Ecto neural progenitor cell (in vitro differentiated cells): ENCODE data around the gene PRKCB.

Experiments used
- DNase-seq: peaks from one replicate; pipeline ENCODE4 v3.0.0-alpha.2; 2018; ENCODE audit warnings: low spot score

The PRKCB gene

DNA sequence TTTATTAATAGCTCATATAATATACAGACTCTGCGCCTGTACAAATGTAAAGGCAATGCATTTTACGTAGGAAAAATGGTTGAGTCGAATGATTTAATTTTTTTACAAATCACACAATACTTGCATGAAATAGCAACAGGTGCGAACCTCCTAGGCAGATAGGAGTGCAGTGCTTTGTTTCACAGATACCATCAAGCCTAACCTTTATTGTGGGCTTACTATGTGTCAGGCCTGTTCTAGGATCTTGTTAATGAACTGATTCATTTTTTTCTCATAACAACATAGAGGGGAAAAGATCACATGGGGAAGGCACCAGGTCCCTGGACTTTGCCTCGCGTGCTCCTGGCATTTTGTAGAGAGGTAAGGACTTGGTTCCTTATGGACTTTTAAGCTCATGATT is 107.8 kb downstream of the PRKCB start:
- DNase-seq = no peak

DNA sequence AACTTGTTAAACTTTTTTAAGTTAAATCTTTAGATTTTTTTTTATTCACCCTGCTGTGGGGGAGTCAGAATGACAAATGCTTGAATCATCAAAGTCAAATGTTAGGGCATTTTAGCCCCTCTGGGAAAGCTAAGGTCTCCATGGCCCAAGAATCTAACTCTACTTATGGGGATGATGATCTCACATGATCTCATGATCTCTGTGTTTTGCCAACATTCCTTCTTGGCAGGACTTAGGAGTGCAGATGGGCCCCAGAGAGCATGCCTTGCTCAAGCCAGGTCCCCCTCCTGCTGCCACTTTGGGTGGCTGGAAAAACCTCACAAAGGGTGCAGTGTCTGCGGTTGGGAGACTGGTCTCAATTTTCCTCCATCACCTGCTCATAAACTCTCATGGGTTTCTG is 108.6 kb downstream of the PRKCB start:
- no peak for DNase-seq

DNA sequence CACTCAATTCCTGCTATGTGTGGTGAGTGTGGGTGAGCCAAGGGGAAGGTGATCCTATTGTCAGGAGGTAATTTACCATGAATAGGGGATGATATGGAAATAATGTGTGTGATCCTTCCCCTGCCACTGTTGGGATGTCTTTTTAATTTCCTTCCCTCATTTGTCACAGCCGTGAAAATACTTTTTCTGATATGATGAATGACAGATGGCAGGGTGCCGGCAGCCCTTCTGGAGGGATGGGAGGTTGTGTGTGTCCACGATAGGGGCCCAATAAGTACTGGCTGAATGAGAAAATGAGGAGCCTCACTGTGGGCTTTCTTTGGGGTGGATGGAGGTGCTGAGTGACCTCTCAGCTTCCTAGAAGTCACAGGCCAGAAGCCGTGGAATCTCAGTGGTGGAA is 109.5 kb downstream of the PRKCB start:
- no peak for DNase-seq

DNA sequence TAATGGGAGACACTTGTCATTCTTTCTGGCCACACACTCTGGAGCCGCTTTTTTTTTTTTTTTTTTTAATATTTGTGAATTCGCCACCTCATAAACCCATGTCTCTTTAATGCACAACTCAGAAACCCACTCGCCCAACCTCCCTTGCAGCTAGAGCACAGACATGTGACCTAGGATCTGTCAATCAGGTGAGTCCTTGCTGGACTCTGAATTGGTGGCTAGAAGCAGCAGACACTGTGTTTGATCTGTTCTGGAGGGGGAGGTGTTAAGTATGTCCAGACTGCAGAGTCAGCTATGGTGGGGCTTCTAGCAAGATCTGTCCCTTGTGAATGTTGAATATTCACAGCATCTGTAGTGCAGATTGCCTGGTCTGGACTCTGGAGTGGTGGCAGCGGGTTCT is 112.1 kb downstream of the PRKCB start:
- DNase-seq = no peak

DNA sequence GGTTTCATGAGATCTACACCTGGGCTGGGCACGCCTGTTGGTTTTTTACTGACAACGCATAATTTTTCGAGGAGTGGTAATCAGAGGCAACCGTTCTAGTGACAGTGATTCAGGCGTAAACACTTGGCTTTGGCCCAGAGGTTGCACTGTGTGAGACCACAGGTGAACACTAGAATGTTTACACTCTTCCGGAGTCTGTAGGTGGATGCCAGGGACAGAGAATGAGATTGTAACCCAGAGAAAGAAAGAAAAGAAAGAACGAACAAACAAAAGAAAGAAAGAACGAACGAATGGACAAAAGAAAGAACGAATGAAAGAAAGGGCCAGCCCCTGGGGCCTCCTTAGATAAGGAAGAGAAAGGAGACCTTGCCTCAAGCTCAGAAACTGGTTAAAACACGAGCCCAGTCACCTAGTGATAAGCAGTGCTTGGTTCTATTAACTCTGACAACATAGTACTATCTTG is 113.2 kb downstream of the PRKCB start:
- no peak for DNase-seq

DNA sequence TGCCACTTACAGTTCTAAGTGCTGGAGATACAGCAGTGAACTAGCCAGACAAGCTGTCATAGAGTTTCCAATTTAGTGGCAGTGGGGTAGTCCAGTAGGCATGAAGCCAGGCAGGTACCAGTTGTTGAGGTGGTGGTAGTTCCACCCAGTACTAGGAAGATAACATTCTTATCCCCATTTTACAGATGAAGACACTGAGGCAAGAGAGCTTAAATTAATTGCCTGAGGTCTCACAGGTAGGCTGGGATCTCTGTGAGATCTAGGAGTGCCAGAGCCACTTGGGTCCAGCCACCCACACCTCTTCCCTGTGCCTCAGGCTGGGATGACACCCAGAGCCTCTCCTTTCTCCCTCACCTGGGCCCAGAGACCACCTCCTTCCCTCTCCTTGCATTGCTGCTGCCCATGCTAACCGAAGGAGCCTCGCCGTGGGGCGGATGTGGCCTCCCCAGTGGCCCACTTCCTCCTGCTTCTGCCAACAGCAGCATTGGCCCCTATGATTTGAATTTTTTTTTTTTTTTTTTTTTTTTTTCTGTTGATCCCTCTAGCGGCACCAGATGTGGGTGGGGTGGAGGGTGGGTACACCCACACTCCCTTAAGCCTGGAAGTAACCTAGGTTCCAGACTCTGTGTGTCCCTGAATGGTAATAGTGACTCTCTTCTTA is 114.0 kb downstream of the PRKCB start:
- DNase-seq = no peak

DNA sequence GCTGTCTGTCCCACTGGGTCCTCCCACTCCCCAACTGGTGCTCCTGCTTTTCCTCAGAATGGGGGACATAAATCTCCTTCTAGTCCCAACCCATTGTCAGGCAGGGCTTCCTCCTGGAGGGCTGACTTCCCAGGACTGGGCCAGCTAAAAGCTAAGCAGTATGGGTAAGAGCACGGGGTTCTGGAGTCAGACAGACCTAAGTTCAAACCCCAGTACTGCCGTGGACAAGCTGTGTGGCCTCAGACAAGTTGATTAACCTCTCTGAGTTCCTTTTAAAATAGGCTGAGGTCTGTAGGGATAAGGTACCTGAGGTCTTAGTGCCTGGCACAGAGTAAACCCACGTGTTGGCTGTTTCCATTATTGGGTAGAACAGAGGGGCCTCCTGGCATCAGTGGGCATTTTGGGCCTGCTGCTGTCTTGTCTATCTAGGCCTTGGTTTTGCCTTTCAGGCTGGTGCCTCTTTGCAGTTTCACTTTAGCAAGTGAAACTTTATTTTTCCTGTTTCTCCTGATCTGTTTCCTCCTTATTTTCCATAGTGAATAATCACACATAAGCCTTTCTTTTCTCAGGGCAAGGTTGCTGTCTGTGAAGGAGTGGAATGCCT is 114.6 kb downstream of the PRKCB start:
- DNase-seq = no peak

DNA sequence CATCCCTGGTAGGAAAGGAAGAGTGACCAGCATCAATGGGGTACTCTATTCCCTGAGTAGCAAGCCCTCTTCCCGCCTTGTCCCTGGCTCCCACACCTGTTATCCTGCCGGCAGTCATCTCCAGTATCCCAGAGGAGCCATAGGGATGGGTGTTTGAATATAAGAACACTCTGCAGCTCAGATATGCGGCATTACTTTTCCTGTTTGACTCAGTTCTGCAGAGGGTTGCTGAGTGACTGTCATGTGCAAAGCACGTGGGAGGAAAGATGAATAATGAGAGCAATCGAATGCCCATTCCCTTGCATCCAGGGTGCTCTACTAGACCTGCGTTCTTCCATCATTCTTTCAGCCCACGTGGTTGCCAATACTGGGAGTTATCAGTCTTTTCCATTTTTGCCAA is 115.1 kb downstream of the PRKCB start:
- DNase-seq = no peak

DNA sequence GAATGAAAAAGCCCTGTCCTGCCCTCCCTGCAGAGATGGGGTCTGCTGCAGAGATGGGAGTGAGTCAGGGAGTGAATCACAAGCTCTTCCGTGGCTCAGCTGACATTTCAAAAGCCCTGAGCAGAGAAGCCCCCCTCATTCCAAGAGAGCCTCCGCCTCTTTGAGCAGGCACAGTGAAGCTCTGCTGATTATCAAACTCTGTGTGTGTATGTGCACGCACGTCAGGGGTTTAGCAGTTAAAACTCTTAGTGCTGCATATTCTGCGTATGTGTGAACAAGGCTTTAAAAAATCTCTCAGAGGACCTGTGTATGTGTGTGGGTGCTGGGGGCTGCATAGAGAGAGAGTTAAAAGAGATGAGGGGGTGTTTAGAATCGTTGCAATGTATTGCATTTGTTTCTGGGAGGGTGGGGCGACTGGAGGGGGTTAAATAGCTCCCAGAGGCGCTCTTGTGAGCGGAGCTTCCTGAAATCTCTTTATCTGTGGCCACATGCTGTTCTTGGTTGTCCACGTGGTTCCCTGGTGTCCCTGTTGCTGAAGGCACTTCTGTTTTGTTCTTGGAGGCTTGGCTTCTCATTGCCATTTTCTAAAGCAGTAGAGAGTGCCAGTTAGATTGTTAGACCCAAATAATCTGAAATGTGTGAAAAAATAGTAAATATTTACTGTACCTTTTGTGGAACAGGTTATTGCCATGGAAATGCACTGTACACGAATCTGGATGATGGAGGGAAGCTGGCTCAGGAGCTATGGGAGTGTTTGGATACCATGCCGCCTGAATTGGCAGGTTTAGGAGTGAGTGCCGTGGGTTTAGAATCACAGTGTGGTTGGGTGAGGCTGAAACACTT is 116.6 kb downstream of the PRKCB start:
- DNase-seq = peak; percentile 54

DNA sequence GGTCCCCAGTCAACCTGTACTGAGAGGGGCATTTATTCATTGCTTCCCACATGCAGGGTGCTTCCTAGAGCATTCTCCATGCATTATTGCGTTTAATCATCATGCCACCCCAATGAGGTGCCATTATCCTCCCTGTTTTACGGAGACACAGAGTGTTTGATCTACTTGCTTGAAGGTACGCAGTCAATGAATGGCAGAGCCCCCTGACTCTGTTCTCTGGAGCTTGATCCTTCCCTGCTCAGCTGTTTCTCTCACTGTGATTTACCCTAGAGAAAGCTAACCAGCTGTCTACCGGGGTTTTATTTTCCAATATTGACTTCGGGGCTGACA is 117.2 kb downstream of the PRKCB start:
- no peak for DNase-seq

DNA sequence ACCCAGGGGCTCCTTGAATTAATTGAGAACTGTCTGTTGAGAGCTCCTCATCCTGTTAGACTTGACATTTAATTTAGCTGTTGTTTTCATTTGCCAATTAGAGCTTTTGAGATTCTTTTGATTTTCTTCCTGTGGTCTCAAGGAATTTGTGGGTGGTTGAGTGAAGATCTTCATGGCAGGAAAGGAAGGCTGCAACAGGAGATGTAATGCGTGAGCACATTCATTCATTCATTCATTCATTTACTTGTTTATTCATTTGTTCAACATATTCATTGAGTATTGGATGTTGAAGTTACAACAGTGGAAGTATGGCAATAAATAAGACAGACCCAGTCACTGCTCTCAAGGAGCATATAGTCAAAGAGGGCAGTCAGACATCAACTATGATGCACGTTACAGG is 117.7 kb downstream of the PRKCB start:
- DNase-seq = no peak

DNA sequence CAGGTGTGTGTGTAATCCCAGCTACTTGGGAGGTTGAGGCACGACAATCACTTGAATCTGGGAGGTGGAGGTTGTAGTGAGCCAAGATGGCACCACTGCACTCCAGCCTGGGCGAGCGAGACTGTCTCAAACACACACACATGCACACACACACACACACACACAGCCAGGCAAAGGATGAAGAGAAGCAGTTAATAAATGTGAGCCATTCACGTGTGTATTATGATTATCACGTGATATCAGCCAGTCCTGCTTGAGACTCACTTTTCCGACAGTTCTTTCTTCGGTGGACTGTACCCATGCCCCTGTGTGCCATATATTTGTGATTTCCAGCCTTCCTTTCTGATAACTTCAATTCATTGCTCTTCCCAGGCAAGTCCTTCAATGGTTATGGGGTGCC is 119.3 kb downstream of the PRKCB start:
- DNase-seq = no peak

DNA sequence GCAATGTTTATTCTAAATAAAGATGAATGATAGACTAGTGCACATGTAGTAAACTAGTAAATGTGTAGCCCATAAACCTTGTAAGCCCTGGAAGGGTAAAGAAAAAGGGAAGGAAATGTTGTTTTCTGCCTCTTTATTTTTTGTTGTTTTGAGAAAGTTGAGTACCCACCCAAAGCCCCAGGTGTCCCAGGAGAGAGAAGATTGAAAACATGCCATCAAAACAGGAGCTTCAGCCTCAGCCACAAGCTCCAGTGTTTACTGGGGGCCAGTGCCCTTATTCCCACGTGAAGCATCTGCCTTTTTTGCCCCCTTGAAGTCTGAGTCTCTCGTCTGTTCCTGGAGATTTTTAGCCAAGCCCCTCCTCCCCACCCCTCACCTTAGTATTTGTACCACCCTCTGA is 121.5 kb downstream of the PRKCB start:
- DNase-seq = no peak

DNA sequence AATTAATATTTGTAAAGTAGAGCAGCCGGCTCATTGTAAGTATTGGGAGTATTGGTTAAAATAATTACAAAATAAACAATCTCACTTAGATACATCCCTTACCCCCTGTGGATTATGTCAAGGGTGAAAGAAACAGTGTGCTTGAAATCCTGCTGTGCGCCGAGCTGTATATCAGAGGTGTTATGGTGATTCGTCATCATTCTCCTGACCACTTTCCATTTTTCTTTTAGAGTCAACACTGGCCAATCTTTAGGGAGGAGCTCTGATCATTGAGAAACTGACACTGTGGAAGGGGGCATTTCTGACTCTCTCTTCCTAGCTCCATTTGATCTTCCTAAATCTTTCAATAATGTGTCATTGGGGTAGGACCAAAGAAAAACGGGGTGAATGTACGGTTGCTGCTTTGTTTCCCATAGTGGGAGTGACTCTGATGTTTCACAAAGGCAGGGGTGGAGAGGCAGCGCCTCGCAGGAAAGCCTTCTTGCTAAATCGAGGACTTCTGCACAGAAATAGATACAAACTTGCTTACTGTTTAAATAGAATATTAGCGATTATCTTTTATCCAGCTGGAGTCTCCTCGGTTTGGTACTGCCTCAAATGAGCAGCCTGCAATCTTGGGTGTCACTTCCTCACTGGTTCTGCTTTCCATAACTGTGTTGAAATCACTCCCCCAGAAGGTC is 123.4 kb downstream of the PRKCB start:
- DNase-seq = no peak

DNA sequence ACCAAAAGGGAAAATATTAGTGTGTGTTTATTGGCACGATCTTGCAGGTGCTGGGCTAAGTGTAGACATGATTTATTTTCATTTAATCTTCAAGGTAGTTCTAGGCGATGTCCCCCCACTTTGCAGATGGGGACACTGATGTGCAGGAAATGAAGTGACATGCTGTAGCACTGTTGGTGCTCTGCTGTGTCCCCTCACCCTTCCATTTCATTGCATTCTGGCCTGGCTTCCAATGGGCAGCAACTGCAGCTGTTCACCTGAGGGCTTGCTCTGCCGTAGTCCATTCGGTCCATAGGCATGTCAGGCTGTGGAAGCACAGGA is 123.9 kb downstream of the PRKCB start:
- DNase-seq = no peak

DNA sequence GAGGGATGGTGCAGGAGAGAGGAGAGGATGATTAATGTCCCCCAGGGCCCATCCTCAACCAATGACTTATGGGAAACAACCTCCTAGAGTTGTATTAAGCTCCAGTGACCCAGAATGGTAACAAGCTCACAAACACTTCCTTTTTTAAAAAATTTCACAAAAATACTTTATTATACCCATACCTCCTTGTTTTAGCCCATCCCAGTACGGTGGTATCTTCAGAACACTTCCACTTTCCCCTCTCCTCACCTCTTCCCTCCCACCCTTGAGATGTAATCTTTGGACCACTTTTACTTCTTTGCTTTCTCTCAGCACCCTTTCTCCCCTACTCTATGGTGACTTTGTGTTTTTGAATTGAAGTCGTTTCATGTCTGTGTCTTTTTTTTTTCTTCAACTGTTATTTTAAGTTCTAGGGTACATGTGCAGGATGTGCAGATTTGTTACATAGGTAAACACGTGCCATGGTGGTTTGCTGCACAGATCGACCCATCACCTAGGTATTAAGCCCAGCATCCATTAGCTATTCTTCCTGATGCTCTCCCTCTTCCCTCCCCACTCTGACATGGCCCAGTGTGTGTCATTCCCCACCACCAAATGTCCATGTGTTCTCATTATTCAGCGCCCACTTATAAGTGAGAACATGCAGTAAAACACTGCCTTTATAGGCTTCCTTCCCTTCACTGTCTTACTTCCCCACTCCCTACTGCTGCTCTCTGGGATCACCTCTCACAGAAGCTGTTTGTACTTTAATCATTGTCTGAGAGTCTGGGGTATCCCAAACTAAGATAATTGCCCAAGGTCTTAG is 124.5 kb downstream of the PRKCB start:
- DNase-seq = no peak

DNA sequence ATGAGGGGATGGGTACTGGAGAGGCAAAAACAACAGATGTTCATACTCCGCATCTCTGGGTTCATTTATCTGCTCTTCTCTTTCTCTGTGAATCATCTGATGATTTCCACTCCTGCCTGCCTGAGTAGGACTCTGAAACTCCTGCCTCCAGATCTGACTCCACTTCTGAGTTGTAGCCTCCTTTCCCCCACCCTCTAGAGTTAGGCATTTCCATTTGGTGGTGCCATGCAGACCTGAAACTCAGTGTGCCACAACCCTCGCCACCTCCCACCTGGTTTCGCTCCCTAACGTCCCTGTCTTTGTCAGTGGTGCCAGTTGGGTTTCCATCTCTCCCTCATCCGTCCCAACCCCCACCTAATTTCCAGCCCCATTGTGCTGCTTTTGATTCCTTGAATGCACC is 126.2 kb downstream of the PRKCB start:
- DNase-seq = no peak

DNA sequence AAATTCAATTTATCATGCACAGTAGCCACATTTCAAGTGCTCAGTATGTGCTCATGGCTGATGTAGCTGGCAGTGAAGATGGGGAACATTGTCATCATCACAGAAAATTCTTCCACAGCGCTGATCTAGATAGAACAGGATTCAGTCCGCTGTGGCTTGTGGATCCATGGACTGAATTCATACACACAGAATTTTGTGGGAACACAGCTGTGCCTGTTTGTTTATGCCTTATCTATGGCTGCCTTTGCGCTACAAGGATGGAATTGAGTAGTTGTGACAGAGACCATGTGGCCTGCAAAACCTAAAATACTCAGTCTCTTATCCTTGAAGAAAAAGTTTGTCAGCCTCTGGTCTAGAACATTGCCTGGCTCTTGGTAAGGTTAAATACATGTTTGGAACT is 128.4 kb downstream of the PRKCB start:
- DNase-seq = no peak

DNA sequence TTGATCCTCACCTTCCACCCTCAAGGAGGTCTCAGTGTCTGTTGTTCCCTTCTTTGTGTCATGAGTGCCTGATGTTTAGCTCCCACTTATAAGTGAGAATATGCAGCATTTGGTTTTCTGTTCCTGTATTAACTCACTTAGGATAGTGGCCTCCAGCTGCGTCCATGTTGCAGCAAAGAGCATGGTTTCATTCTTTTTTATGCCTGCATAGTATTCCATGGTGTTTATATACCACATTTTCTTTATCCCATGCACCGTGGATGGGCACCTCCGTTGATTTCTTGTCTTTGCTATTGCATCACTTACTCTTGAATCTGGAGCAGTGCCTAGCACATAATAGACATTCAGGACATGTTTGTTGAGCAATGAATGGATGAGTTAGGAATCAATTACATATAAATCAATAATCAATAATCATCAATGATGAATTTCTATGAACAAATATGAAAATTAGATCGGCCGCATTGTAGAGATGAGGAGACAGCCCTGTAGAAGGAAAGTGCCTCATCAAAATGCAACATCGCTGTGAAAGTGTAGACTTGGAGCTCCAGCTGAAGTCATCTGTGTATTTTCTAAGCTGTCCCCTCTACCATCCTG is 129.5 kb downstream of the PRKCB start:
- DNase-seq = no peak

DNA sequence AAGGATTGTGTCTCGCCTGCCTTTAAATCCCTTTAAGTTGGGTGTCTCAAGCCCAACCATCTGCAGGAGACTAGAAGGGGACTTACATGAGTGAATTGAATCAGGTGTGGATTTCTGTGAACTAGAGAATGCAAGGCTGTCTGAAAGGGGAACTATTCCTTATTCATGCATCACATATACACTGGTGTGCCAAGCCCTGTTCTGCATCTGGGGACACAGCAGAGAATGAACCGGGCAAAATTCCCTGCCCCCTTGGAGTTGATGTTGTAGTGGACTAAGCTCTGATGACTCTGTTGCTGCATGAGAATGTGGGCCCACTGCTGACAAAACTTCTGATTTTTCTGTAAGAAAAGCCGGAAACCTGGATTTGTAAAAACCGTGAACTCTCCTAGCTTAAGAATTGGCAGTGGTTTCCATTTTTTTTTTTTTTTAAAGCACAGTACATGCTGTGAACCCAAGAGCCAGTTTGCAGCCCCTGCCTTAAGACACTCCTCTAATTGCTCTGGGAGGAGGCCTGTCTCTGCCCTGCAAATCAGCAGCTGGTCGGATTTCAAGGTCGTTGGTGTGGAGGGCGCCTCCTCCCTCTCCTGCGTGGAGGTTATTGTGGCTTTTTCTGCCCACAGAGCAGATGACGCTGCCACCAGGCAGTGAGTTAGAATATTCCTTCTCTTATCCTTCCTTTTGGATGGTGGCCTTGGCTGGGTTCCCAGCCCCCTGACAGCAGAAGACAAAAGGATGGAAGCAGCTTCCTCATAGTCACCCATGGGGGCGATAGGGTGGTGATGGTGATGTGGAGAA is 131.0 kb downstream of the PRKCB start:
- DNase-seq = no peak

DNA sequence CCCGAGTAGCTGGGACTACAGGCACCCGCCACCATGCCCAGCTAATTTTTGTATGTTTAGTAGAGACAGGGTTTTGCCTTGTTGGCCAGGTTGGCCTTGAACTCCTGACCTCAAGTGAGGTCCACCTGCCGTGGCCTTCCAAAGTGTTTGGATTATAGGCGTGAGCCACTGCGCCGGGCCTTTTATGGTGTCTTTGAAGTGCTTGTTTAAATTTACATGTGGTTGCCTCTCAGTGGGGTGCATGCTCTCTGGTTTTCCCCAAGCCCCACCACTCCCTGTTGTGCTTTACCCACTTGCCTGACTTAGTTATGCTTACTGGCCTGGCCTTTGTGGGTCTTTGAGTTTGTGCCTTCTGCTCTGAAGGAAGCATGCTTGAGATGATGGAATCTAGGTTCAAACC is 132.0 kb downstream of the PRKCB start:
- DNase-seq = no peak
